Measurements from ENCODE around the gene MIF.
"Not testable (repeated sequence)": the region's sequence is repeated elsewhere in the genome, so short reads cannot be mapped to it uniquely, and the experiment has no call there.

Gene MIF

GRCh38 chr22:23893945-23894709 lies at the start of gene MIF:
Gene MIF, plus strand, starts transcription at chr22:23894383. Its CDS starts 92 bp downstream, at chr22:23894475.
- peak; percentile 93 for DNase-seq

- DNase-seq, result no peak
These were observed 49.4 kb upstream of the MIF start for GRCh38 chr22:23844739-23845202.

DNA sequence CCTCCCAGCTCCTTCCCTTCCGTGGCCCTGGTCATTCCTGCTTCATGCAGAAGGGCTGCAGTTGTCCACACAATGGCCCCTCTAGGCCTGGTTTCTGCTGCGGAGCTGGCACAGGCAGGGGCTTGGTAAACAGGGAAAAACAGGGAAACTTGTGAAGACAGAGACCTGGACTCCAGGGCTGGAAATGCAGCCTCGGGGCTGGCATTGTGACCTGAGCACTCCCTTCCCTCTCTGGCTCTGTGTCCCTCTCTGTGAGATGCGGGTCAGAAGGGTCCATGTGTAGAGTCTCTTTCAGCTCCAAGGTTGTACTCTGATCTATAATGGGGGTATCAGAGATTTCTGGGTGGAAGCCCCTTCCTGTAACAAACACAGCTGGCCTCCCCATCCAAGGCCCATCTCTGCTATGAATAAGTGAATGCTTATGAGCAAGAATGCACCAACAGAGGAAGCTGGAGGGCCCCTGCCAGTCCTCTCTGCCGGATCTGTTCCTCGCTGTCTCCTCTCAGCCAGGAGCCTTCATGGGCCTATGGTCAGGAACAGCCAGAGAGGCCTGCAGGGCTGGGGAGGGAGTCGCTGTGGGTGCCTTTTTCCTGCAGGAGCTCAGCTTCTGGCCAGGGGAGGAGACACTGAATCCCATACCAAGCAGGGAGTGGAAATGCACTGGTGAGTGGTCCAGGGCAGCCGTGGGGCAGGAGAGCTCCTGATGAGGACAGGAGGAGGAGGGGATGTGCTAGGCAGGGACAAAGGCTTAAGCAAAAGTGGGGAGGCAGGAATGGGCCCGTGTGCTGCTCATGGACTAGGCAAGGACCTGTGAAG lies 48.7 kb upstream of the MIF start:
- DNase-seq, result no peak

GRCh38 chr22:23846081-23846469 lies 48.1 kb upstream of the MIF start:
- no peak for DNase-seq

DNA sequence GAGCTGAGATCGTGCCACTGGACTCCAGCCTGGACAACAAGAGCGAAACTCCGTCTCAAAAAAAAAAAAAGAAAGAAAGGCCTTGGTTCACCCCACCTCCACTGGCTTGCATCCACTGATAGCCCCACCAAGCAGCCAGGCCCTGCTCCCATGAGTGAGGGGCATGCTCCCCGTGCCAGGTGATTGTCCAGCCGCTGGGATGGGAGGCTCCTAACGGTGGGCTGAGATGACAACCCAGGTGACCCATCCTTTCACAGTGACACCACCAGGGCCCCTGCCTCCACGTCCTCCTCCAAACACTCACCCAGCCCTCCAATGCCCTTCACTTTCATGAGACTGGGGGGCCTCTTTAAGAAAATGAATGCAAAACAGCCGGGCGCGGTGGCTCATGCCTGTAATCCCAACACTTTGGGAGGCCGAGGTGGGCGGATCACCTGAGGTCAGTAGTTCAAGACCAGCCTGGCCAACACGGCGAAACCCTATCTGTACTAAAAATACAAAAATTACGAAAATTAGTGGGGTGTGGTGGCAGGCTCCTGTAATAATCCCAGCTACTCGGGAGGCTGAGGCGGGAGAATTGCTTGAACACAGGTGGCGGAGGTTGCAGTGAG lies 46.8 kb upstream of the MIF start:
- DNase-seq, result no peak

GRCh38 chr22:23847991-23848864 lies 46.0 kb upstream of the MIF start:
- no peak for DNase-seq

- peak; percentile 84 for DNase-seq
These were observed 44.9 kb upstream of the MIF start for GRCh38 chr22:23849009-23850006.

- no peak for DNase-seq
These were observed 44.0 kb upstream of the MIF start for GRCh38 chr22:23850136-23850611.

GRCh38 chr22:23856721-23857605 lies 37.2 kb upstream of the MIF start:
- DNase-seq, result no peak

GRCh38 chr22:23857606-23858483 lies 36.3 kb upstream of the MIF start, which contains the start of gene SLC2A11:
Gene SLC2A11, plus strand, starts transcription at chr22:23857875. Its CDS starts 125 bp downstream, at chr22:23858000.
- peak; percentile 91 for DNase-seq

GRCh38 chr22:23858484-23858815 lies 35.7 kb upstream of the MIF start:
- DNase-seq, result no peak

- no peak for DNase-seq
These were observed 35.0 kb upstream of the MIF start for GRCh38 chr22:23859201-23859600.

DNA sequence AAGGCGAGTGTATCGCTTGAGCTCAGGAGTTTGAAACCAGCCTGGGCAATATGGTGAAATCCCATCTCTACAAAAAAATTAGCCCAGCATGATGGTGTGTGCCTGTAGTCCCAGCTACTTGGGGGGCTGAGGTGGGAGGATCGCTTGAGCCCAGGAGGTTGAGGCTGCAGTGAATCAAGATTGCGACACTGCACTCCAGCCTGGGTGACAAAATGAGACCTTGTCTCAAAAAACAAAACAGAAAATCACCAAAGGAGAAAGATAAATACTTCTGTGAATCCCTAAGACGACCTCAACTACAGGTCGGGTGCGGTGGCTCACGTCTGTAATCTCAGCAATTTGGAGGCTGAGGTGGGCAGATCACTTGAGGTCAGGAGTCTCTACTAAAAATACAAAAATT lies 34.0 kb upstream of the MIF start:
- not testable (repeated sequence) for DNase-seq

DNA sequence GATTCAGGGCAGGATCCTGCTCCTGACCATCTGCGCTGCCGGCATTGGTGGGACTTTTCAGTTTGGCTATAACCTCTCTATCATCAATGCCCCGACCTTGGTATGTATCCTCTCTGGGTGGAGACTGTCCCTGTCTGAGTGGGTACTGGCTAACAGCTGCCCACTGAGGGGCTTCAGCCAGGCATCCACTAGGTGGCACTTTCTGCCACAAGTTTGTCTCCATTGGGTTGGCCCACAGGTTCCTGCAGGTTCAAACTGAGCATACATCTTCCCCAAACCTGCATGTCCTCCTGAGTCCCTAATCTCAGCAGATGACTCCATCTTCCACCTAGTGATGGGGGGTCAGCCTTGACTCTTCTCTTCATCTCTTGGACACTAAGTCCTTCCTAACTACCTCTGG lies 32.1 kb upstream of the MIF start:
- peak; percentile 18 for DNase-seq

DNA sequence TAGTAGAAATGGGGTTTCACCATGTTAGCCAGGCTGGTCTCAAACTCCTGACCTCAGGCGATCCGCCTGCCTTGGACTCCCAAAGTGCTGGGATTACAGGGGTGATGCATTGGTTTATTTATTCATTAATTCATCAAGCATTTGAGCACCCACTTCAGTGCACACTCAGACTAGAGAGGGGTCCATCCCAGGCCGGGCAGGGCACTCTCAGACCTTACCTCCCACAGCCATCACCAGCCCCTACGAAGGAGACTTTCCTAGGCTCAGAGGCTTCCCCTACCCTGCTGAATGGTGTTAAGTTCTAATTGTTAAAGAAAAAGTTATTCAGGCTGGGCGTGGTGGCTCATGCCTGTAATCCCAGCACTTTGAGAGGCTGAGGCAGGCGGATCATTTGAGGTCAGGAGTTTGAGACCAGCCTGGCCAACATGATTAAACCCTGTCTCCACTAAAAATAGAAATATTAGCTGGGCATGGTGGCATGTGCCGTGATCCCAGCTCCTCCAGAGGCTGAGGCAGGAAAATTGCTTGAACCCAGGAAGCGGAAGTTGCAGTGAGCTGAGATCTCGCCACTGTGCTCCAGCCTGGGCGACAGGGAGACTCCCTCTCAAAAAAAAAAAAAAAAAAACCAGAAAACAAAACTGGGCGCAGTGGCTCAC lies 29.6 kb upstream of the MIF start:
- not testable (repeated sequence) for DNase-seq

- DNase-seq, result no peak
These were observed 25.6 kb upstream of the MIF start for GRCh38 chr22:23868580-23868979.

- DNase-seq, result no peak
These were observed 19.3 kb upstream of the MIF start for GRCh38 chr22:23874871-23875270.

DNA sequence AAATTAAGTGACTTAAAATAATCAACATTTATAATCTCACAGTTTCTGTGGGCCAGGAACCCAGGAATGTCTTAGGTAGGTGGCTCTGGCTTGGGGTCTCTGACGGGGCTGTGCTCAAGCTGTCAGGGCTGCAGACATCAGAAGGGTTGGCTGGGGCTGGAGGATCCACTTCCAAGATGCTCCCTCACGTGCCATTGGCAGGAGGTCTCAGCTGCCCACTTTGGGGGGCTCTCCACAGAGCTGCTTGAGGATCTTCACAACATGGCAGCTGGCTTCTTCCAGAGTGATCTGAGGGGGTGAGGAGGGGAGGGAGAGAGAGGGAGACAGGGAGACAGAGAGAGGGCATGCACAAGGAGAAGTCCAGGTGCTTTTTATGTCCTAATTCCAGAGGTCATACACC lies 18.4 kb upstream of the MIF start:
- DNase-seq, result no peak

DNA sequence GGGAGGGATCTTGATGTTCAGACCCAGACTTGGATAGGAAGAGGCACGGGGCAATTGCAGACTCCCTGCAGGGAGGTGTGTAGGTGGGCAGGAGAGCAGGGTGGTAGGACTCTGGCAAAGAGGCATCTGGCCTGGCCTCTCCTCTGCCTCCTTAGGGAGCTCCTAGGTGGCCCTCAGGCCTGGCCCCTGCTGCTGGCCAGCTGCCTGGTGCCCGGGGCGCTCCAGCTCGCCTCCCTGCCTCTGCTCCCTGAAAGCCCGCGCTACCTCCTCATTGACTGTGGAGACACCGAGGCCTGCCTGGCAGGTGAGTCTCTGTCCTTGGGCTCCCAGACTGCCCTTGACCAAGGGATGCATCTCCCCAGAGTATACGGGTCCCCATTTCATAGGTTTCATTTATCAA lies 16.6 kb upstream of the MIF start:
- no peak for DNase-seq
